ENCODE data around the gene TMEM132A. TPM values are rescaled to one million over a fixed set of nuclear protein-coding genes. Genes with fewer than 3 reads are reported as not detected.

Gene TMEM132A
- total RNA-seq, 1 experiment from 2014 or later, result 140 TPM

DNA sequence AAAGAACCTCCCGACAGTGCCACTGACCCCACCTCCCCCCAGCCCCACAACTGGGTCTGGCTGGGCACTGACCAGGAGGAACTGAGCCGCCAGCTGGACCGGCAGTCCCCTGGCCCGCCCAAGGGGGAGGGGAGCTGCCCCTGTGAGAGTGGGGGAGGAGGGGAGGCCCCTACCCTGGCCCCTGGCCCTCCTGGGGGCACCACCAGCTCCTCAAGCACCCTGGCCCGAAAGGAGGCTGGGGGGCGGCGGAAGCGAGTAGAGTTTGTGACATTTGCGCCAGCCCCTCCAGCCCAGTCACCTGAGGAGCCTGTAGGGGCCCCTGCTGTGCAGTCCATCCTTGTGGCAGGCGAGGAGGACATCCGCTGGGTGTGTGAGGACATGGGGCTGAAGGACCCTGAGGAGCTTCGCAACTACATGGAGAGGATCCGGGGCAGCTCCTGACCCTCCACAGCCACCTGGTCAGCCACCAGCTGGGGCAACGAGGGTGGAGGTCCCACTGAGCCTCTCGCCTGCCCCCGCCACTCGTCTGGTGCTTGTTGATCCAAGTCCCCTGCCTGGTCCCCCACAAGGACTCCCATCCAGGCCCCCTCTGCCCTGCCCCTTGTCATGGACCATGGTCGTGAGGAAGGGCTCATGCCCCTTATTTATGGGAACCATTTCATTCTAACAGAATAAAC is 12.3 kb downstream of the TMEM132A start:
- H3K36me3 ChIP-seq (ENCODE audit: insufficient read depth, low read length, poor library complexity, severe bottlenecking), result peaks cover 11% of the 10 kb centered on the region
- H3K27ac ChIP-seq (ENCODE audit: low read depth, low read length, poor library complexity, severe bottlenecking), result no peak overlapping the region
- ChIA-PET POLR2A (ENCODE audit: low non-redundant PET) (interaction anchor here (0.6 kb wide), 1 partner anchor 13 kb away, joined by 3 read pairs; no protein-coding TSS in a partner anchor), CTCF (no interaction called here)
- intact Hi-C loops (cut with micrococcal nuclease; ENCODE audit: unreplicated experiment), result no loop called here
- TF ChIP-seq EZH2 (IDR thresholded peaks at IDR 0.05; ENCODE audit: borderline replicate concordance, low read depth, low read length, poor library complexity, severe bottlenecking) (no peak), CTCF (conservative IDR thresholded peaks at IDR 0.05; ENCODE audit: low read depth, low read length) (no peak)
- H3K27me3 ChIP-seq (replicated peaks; ENCODE audit: insufficient read depth, low read depth, low read length, poor library complexity), result no peaks in the 10 kb centered on the region
- TSS peak; percentile 21 for BruUV-seq (replicated peaks)
- no peaks in the 10 kb centered on the region for H3K9me3 ChIP-seq (ENCODE audit: low read depth, low read length, poor library complexity, severe bottlenecking)
- no peak for DNase-seq (ENCODE audit: low spot score)
- no peaks in the 10 kb centered on the region for H3K4me1 ChIP-seq (ENCODE audit: insufficient read depth, low read length, poor library complexity, severe bottlenecking)
- no peak overlapping the region for H3K4me3 ChIP-seq (ENCODE audit: low read depth, low read length, poor library complexity, severe bottlenecking)

DNA sequence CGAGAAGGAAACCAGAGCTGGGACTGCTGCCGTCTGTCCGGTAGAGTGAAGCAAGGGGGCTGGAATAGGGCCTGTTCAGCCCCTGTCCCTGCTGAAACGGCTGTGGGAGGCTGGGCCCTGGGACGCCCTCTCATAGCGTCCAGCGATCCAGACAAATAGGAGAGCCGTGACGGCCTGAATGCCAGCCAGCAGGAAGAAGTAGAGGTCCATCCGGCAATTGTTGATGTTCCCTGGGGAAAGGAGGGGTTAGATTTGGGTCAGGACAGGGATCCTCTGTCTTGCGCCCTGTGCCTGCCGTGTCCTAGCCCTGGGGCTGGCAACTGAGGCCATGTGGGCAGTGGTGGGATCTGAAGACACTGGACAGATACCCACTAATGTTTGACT is 12.9 kb downstream of the TMEM132A start:
- peaks cover 6% of the 10 kb centered on the region for H3K36me3 ChIP-seq (ENCODE audit: insufficient read depth, low read length, poor library complexity, severe bottlenecking)
- no TSS peak for BruUV-seq (replicated peaks)
- ChIA-PET CTCF (no interaction called here), POLR2A (ENCODE audit: low non-redundant PET) (interaction anchor here (0.6 kb wide), 1 partner anchor 13 kb away, joined by 3 read pairs; no protein-coding TSS in a partner anchor)
- no peak overlapping the region for H3K4me3 ChIP-seq (ENCODE audit: low read depth, low read length, poor library complexity, severe bottlenecking)
- no peak overlapping the region for H3K27ac ChIP-seq (ENCODE audit: low read depth, low read length, poor library complexity, severe bottlenecking)
- H3K4me1 ChIP-seq (ENCODE audit: insufficient read depth, low read length, poor library complexity, severe bottlenecking), result no peaks in the 10 kb centered on the region
- no peak for DNase-seq (ENCODE audit: low spot score)
- no peaks in the 10 kb centered on the region for H3K9me3 ChIP-seq (ENCODE audit: low read depth, low read length, poor library complexity, severe bottlenecking)
- TF ChIP-seq EZH2 (IDR thresholded peaks at IDR 0.05; ENCODE audit: borderline replicate concordance, low read depth, low read length, poor library complexity, severe bottlenecking) (no peak), CTCF (conservative IDR thresholded peaks at IDR 0.05; ENCODE audit: low read depth, low read length) (no peak)
- intact Hi-C loops (cut with micrococcal nuclease; ENCODE audit: unreplicated experiment), result no loop called here
- no peaks in the 10 kb centered on the region for H3K27me3 ChIP-seq (replicated peaks; ENCODE audit: insufficient read depth, low read depth, low read length, poor library complexity)

DNA sequence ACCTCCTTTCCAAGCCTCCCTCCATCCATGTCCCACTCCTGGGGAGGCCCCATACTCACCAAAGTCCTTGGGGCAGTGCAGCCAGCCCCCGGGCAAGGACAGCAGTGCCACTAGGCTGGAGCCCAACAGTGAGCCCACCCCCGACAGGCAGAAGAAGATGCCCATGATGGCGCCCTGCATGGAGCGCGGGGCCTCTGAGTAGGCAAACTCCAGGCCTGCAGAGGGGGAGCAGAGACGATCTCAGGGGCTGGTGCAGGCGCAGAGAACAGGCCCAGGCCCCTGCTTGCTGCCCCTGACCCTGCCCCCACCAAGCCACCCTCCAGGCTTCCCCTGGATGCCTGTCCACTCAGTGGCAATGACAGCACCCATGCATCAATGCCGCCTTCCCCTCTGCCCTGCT is 13.6 kb downstream of the TMEM132A start:
- Histone ChIP-seq H3K36me3 (ENCODE audit: insufficient read depth, low read length, poor library complexity, severe bottlenecking) (peaks cover under 1% of the 10 kb centered on the region), H3K27me3 (replicated peaks; ENCODE audit: insufficient read depth, low read depth, low read length, poor library complexity) (no peaks in the 10 kb centered on the region), H3K27ac (ENCODE audit: low read depth, low read length, poor library complexity, severe bottlenecking) (no peak overlapping the region), H3K4me1 (ENCODE audit: insufficient read depth, low read length, poor library complexity, severe bottlenecking) (no peaks in the 10 kb centered on the region), H3K4me3 (ENCODE audit: low read depth, low read length, poor library complexity, severe bottlenecking) (no peak overlapping the region), H3K9me3 (ENCODE audit: low read depth, low read length, poor library complexity, severe bottlenecking) (no peaks in the 10 kb centered on the region)
- DNase-seq (ENCODE audit: low spot score), result no peak
- ChIA-PET CTCF (no interaction called here), POLR2A (ENCODE audit: low non-redundant PET) (no interaction called here)
- intact Hi-C loops (cut with micrococcal nuclease; ENCODE audit: unreplicated experiment), result no loop called here
- no TSS peak for BruUV-seq (replicated peaks)
- TF ChIP-seq EZH2 (IDR thresholded peaks at IDR 0.05; ENCODE audit: borderline replicate concordance, low read depth, low read length, poor library complexity, severe bottlenecking), result no peak
- no peak for TF ChIP-seq CTCF (conservative IDR thresholded peaks at IDR 0.05; ENCODE audit: low read depth, low read length)
